ENCODE measurements around the gene EZH2. TPM values are rescaled to one million over a fixed set of nuclear protein-coding genes. Genes with fewer than 3 reads are reported as not detected.
A peak's percentile ranks its signal among the peaks of the same experiment; 100 is the strongest.

EZH2 gene
- polyA plus RNA-seq, 2 of the 4 experiments (the other 2 are of a cell fraction), result 36.6 to 45.7 TPM

DNA sequence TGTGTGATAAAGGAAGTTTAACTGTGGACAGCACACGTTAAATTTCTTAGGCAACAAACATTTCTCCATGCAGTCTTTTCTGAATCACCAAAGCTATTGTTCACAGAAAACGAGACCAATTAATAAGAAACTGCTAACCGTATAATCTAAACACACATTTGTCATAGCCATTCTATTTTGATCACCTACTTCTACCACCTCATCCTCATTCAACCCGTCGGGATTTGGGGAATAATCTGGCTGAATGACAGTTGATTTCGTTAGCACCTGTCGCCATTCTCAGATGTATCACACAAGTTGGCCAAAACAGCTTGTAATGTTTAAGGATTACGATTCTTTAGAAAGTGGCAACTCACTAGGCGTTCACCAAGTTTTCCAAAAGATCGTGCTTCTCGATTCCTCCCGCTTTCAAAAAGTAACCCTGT is 1.2 kb downstream of the EZH2 start:
- peak overlapping the region; percentile 90 for H3K4me3 ChIP-seq
- peak overlapping the region; percentile 99 for H3K4me2 ChIP-seq
- H3K27ac ChIP-seq, result peak overlapping the region; percentile 92 to 97
- 2% methylated on average over 12 of the region's 12 CpGs for WGBS (ENCODE audit: missing lambda C conversion rate)
- CTCF ChIA-PET, result interaction anchor here (0.8 to 1.2 kb wide), 3 partner anchors 11 to 35 kb away, joined by 3 read pairs; no protein-coding TSS in a partner anchor
- POLR2A ChIA-PET, result interaction anchor here (1.3 kb wide), 1 partner anchor 26 kb away, joined by 3 read pairs; no protein-coding TSS in a partner anchor
- no peak for FAIRE-seq
- no peak for ATAC-seq
- peaks cover 24% of the 10 kb centered on the region; the same call in 2 of the 3 replicates for H3K4me1 ChIP-seq
- no peak for DNase-seq (ENCODE audit: low read depth in 1 of 2, low spot score in 1 of 2)
- no peak for TF ChIP-seq HOXB5 (CRISPR knock-in tag; IDR thresholded peaks at IDR 0.05)
- no peak for TF ChIP-seq ZC3H11A (IDR thresholded peaks at IDR 0.05)
- TF ChIP-seq SMC3 (IDR thresholded peaks at IDR 0.05), result no peak
- no peak for TF ChIP-seq NR3C1 (IDR thresholded peaks at IDR 0.05)
- no peak for TF ChIP-seq FOSB (CRISPR knock-in tag; IDR thresholded peaks at IDR 0.05)
- TF ChIP-seq, protein P1, sequence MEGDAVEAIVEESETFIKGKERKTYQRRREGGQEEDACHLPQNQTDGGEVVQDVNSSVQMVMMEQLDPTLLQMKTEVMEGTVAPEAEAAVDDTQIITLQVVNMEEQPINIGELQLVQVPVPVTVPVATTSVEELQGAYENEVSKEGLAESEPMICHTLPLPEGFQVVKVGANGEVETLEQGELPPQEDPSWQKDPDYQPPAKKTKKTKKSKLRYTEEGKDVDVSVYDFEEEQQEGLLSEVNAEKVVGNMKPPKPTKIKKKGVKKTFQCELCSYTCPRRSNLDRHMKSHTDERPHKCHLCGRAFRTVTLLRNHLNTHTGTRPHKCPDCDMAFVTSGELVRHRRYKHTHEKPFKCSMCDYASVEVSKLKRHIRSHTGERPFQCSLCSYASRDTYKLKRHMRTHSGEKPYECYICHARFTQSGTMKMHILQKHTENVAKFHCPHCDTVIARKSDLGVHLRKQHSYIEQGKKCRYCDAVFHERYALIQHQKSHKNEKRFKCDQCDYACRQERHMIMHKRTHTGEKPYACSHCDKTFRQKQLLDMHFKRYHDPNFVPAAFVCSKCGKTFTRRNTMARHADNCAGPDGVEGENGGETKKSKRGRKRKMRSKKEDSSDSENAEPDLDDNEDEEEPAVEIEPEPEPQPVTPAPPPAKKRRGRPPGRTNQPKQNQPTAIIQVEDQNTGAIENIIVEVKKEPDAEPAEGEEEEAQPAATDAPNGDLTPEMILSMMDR (IDR thresholded peaks at IDR 0.05), result no peak
- TF ChIP-seq, protein P2, sequence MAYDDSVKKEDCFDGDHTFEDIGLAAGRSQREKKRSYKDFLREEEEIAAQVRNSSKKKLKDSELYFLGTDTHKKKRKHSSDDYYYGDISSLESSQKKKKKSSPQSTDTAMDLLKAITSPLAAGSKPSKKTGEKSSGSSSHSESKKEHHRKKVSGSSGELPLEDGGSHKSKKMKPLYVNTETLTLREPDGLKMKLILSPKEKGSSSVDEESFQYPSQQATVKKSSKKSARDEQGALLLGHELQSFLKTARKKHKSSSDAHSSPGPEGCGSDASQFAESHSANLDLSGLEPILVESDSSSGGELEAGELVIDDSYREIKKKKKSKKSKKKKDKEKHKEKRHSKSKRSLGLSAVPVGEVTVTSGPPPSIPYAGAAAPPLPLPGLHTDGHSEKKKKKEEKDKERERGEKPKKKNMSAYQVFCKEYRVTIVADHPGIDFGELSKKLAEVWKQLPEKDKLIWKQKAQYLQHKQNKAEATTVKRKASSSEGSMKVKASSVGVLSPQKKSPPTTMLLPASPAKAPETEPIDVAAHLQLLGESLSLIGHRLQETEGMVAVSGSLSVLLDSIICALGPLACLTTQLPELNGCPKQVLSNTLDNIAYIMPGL (CRISPR knock-in tag; IDR thresholded peaks at IDR 0.05; ENCODE audit: borderline replicate concordance), result no peak
- no peak for TF ChIP-seq EHF (CRISPR knock-in tag; IDR thresholded peaks at IDR 0.05)
- TF ChIP-seq, protein P3, sequence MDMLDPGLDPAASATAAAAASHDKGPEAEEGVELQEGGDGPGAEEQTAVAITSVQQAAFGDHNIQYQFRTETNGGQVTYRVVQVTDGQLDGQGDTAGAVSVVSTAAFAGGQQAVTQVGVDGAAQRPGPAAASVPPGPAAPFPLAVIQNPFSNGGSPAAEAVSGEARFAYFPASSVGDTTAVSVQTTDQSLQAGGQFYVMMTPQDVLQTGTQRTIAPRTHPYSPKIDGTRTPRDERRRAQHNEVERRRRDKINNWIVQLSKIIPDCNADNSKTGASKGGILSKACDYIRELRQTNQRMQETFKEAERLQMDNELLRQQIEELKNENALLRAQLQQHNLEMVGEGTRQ (IDR thresholded peaks at IDR 0.05), result no peak
- no peak for TF ChIP-seq RAD21 (conservative IDR thresholded peaks at IDR 0.05 in 1 of 2, IDR thresholded peaks at IDR 0.05 in 1 of 2)
- TF ChIP-seq MAZ (IDR thresholded peaks at IDR 0.05; ENCODE audit: borderline replicate concordance, low read depth, low read length), result no peak
- no peaks in the 10 kb centered on the region for H3K9me3 ChIP-seq

DNA sequence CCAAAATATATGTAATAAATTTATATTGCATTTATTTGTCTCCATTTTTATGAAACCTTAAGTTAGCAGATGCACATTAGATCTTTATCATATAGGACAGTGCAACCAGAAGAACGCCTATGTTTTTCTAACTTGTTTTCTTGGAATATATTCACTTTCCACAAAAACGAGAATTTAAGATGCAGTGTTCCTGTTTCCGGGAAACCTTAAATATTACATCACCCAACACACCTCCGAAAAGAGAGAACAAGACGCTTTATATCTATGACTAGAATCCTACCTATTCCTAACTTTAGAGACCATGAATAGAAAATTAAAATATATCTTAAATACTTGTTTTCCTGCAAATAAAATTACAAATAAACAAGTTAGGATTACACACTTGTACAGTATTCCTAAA is 1.9 kb downstream of the EZH2 start:
- H3K4me2 ChIP-seq, result peak overlapping the region; percentile 99
- H3K27ac ChIP-seq, result no peak overlapping the region
- no peak for ATAC-seq
- TF ChIP-seq JUN (IDR thresholded peaks at IDR 0.05), result no peak
- TF ChIP-seq HOXB13 (CRISPR knock-in tag; IDR thresholded peaks at IDR 0.05; ENCODE audit: low read depth), result no peak
- no peak for TF ChIP-seq NFE2L2 (conservative IDR thresholded peaks at IDR 0.05; ENCODE audit: low read length)
- TF ChIP-seq, protein P4, sequence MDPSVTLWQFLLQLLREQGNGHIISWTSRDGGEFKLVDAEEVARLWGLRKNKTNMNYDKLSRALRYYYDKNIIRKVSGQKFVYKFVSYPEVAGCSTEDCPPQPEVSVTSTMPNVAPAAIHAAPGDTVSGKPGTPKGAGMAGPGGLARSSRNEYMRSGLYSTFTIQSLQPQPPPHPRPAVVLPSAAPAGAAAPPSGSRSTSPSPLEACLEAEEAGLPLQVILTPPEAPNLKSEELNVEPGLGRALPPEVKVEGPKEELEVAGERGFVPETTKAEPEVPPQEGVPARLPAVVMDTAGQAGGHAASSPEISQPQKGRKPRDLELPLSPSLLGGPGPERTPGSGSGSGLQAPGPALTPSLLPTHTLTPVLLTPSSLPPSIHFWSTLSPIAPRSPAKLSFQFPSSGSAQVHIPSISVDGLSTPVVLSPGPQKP (IDR thresholded peaks at IDR 0.05; ENCODE audit: low read depth, low read length), result no peak
- TF ChIP-seq CBX2 (IDR thresholded peaks at IDR 0.05; ENCODE audit: borderline replicate concordance, low read depth), result no peak
- TF ChIP-seq ZC3H11A (IDR thresholded peaks at IDR 0.05), result no peak
- TF ChIP-seq ESRRA (IDR thresholded peaks at IDR 0.05; ENCODE audit: borderline replicate concordance, low read length), result no peak
- no peak for TF ChIP-seq FOXS1 (CRISPR knock-in tag; IDR thresholded peaks at IDR 0.05)
- no peak for TF ChIP-seq EHMT2 (IDR thresholded peaks at IDR 0.05; ENCODE audit: low read depth)
- no peak for TF ChIP-seq RFX5 (IDR thresholded peaks at IDR 0.05)
- no peak for TF ChIP-seq JUNB (IDR thresholded peaks at IDR 0.05)
- TF ChIP-seq KDM1A (IDR thresholded peaks at IDR 0.05; ENCODE audit: low read depth), result no peak
- TF ChIP-seq HOXA7 (CRISPR knock-in tag; IDR thresholded peaks at IDR 0.05), result no peak
- TF ChIP-seq CBX8 (IDR thresholded peaks at IDR 0.05), result no peak
- DNase-seq (ENCODE audit: low read depth in 1 of 2, low spot score in 1 of 2), result no peak
- H3K4me3 ChIP-seq, result peak overlapping the region; percentile 90
- WGBS (ENCODE audit: missing lambda C conversion rate), result 67% methylated on average over 5 of the region's 5 CpGs
- POLR2A ChIA-PET, result no interaction called here
- no peak for FAIRE-seq
- no peaks in the 10 kb centered on the region for H3K9me3 ChIP-seq
- CTCF ChIA-PET, result no interaction called here
- H3K4me1 ChIP-seq, result peaks cover 24% of the 10 kb centered on the region; the same call in 2 of the 3 replicates
